Lower lobe of right lung (tissue), 2 donors: ENCODE data around the gene SPG11. TPM values are rescaled to one million over a fixed set of nuclear protein-coding genes. Genes with fewer than 3 reads are reported as not detected.

ENCODE experiments used
- ATAC-seq, 2 donors: fragments of 200-7000 bp; cut with Tn5 transposase; one replicate each; pipeline ENCODE4 v1.9.1; 2020 to 2022; ENCODE audit warnings: mild to moderate bottlenecking in 2 of 2, moderate library complexity in 2 of 2
- DNase-seq: peaks from one replicate; pipeline ENCODE4 v3.0.0-alpha.2; 2020
- H3K27ac ChIP-seq: fragments of 200-600 bp; one replicate; pipeline ENCODE4 v1.8.0; 2022
- H3K27me3 ChIP-seq: fragments of 200-600 bp; one replicate; pipeline ENCODE4 v1.8.0; 2022; ENCODE audit warnings: low read depth
- H3K36me3 ChIP-seq: fragments of 200-600 bp; one replicate; pipeline ENCODE4 v1.8.0; 2022; ENCODE audit warnings: mild to moderate bottlenecking
- H3K4me1 ChIP-seq: fragments of 200-600 bp; one replicate; pipeline ENCODE4 v1.8.0; 2022
- H3K4me3 ChIP-seq: fragments of 200-600 bp; one replicate; pipeline ENCODE4 v1.8.0; 2022; ENCODE audit warnings: mild to moderate bottlenecking
- H3K9me3 ChIP-seq: fragments of 200-600 bp; one replicate; pipeline ENCODE4 v1.8.0; 2022
- CTCF ChIP-seq: fragments of 200-600 bp; IDR thresholded peaks from one replicate; pipeline ENCODE4 v1.8.0; 2022; ENCODE audit warnings: antibody characterized with exemption, mild to moderate bottlenecking
- intact Hi-C: fragments of 100-400 bp; cut with DNase I; formaldehyde crosslinking; loops from one replicate; pipeline ENCODE4 v1.11.0; 2022
- total RNA-seq: library from RNA; stranded (reverse); fragmentation: NEBNext Ultra II Directional; extraction: Animal tissue kit (Norgen Biotek cat#: 25700); gene quantifications from one replicate; pipeline ENCODE4 v1.2.1, GENCODE V29; 2021
- donor health status: DM: no; HTN: yes; CAD: no; lungs with severe emphysema.

Gene SPG11
- total RNA-seq, 1 donor from 2014 or later, result 99.7 TPM

DNA sequence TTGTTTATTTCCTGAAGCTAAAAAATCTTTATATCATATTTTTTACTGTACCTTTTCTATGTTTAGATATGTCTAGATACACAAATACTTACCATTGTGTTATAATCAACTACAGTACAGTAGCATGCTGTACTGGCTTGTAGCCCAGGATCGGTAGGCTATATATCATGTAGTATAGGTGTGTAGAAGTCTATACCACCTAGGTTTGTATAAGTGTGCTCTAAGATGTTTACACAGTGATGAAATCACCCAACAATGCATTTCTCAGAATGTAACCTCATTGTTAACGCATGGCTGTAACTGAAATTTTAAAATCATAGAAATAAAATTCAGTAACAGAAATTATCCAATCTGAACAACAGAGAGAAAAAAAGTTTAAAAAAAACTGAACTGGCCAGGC, 83.4 kb downstream of the SPG11 start:
- intact Hi-C loops, result no loop called here

DNA sequence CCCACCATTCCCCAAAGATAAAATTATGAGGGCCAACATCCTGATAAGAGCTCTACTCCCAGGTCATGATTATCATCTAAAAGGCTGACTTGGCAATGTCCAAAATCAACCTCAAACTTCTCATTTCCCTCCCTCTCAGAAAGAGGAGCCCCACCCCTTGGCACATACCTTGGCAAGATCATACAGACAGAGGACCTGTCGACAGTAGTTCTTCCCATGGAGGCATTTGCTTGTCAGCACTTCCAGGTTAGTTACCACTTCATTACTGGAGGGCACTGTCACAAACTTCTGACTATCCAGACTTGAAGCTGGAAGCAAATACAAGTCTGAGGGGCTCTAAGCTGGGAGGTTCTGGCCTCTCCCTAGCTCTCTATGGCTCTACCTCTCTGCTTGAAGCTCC, 88.7 kb downstream of the SPG11 start:
- ATAC-seq, result no peak

More for the DNA sequence above, 83.4 kb downstream of the SPG11 start:
- Histone ChIP-seq H3K4me1 (no peaks in the 10 kb centered on the region), H3K4me3 (no peak overlapping the region), H3K27me3 (no peaks in the 10 kb centered on the region), H3K36me3 (peaks cover 67% of the 10 kb centered on the region), H3K27ac (no peak overlapping the region), H3K9me3 (no peaks in the 10 kb centered on the region)
- DNase-seq (no peak), ATAC-seq (no peak)
- TF ChIP-seq CTCF, result no peak

DNA sequence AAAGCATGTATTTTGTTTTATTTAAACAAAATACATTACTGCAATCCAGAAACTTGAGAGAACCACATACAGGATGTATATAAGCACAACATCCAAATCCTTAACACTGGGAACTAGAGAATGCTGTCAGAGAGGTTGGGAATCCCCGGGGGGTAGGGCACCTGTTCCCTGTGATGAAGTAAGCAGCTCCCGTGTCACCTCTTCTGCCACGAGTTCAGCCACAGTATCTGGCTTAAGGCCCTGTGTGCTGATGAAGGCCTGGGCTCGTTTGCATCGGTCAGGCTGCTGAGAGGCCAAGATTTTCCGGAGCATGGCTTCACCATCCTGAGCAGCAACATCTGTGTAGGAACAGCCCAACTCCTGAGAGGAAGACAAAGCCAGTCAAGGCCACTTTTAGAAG, 90.1 kb downstream of the SPG11 start:
- DNase-seq, result no peak
- Histone ChIP-seq H3K27me3 (no peaks in the 10 kb centered on the region), H3K36me3 (peaks cover 72% of the 10 kb centered on the region), H3K4me1 (no peaks in the 10 kb centered on the region), H3K9me3 (no peaks in the 10 kb centered on the region), H3K4me3 (no peak overlapping the region), H3K27ac (no peak overlapping the region)
- TF ChIP-seq CTCF, result no peak
- intact Hi-C loops, result no loop called here
- ATAC-seq, result no peak

More for the DNA sequence above, 88.7 kb downstream of the SPG11 start:
- no peaks in the 10 kb centered on the region for H3K27me3 ChIP-seq
- no peak overlapping the region for H3K4me3 ChIP-seq
- no peak for TF ChIP-seq CTCF
- no peaks in the 10 kb centered on the region for H3K9me3 ChIP-seq
- H3K27ac ChIP-seq, result no peak overlapping the region
- H3K36me3 ChIP-seq, result peaks cover 65% of the 10 kb centered on the region
- H3K4me1 ChIP-seq, result no peaks in the 10 kb centered on the region
- no peak for DNase-seq
- intact Hi-C loops, result no loop called here

DNA sequence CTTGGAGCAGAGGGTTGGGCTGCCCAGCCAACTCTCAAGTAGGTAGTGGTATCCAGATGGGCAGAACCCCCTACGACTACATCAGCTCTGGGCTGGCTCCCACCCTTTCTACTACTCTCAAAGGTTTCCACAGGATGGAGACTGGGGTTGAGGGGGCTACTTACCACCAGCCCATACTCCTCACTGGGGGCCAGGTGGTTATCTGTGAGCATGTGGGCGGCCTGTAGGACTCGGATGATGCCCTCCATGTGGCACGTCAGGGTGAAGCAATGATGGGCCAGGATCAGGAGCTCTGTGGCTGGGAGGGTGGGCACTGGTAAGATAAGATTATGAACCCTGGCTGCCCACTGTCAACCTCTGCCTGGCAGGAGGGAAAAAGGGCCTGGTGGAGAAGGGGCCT, 93.1 kb downstream of the SPG11 start:
- ATAC-seq, result peak; percentile 6 to 12
- no peak for TF ChIP-seq CTCF
- no peak for DNase-seq
- Histone ChIP-seq H3K27ac (no peak overlapping the region), H3K36me3 (peaks cover 96% of the 10 kb centered on the region), H3K4me1 (no peaks in the 10 kb centered on the region), H3K27me3 (no peaks in the 10 kb centered on the region), H3K4me3 (no peak overlapping the region), H3K9me3 (no peaks in the 10 kb centered on the region)
- intact Hi-C loops, result no loop called here

GRCh38 chr15:44569316-44569715, 94.1 kb downstream of the SPG11 start:
- Histone ChIP-seq H3K9me3 (no peaks in the 10 kb centered on the region), H3K4me3 (no peak overlapping the region), H3K4me1 (no peaks in the 10 kb centered on the region), H3K27ac (no peak overlapping the region), H3K27me3 (no peaks in the 10 kb centered on the region), H3K36me3 (peaks cover 98% of the 10 kb centered on the region)
- DNase-seq (no peak), ATAC-seq (no peak)
- no peak for TF ChIP-seq CTCF
- intact Hi-C loops, result no loop called here

DNA sequence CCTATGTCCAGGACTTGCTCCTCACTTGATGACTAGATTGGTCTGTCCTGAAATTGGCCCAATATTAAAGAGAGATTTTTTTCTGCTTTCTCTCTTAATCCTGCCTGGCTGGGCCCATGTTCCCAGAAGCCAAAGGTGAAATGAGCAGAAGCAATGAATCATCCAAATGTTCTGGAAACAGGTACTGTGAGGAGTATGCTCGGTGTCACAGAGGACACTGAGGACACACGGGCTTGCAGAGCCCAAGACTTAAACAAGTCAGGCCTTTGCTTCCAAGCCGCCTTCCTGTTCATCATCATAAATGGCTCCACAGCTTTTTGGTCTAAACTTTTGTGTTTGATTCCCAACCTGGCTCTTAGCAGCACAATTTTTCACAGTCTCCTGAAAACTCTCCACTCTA, 95.1 kb downstream of the SPG11 start:
- Histone ChIP-seq H3K27ac (no peak overlapping the region), H3K4me1 (no peaks in the 10 kb centered on the region), H3K9me3 (no peaks in the 10 kb centered on the region), H3K4me3 (no peak overlapping the region), H3K36me3 (peaks cover 100% of the 10 kb centered on the region), H3K27me3 (no peaks in the 10 kb centered on the region)
- no peak for ATAC-seq
- intact Hi-C loops, result no loop called here
- no peak for DNase-seq
- no peak for TF ChIP-seq CTCF
